A549 (cell line): ENCODE data around the gene NT5C2.
"Not testable (repeated sequence)": the region's sequence is repeated elsewhere in the genome, so short reads cannot be mapped to it uniquely, and the experiment has no call there.

ENCODE experiments used
- ATOH8 ChIP-seq: fragments of 250-450 bp; sonication (Bioruptor Pico); IDR thresholded peaks from 2 replicates; pipeline ENCODE4 v1.5.0; 2020; ENCODE audit warnings: low read depth, mild to moderate bottlenecking, moderate library complexity
- CTCF ChIP-seq: fragments of >200 bp; sonication (Bioruptor Twin); formaldehyde crosslinking; IDR thresholded peaks from 3 replicates; pipeline ENCODE4 v1.5.1; 2016
- EHMT2 ChIP-seq: fragments of 200-600 bp; sonication (generic); IDR thresholded peaks from 2 replicates; pipeline ENCODE4 v1.6.1; 2016; ENCODE audit warnings: antibody characterized with exemption, low read depth, mild to moderate bottlenecking, moderate library complexity
- JUNB ChIP-seq: fragments of >200 bp; sonication (Bioruptor Twin); formaldehyde crosslinking; IDR thresholded peaks from 2 replicates; pipeline ENCODE4 v1.6.1; 2016
- POLR2A ChIP-seq: IDR thresholded peaks from 2 replicates; pipeline ENCODE4 v1.6.1; 2012; ENCODE audit warnings: mild to moderate bottlenecking, low read length
- REST ChIP-seq: fragments of 200-600 bp; sonication (generic); IDR thresholded peaks from 2 replicates; pipeline ENCODE4 v1.6.1; 2016; ENCODE audit warnings: antibody characterized with exemption, mild to moderate bottlenecking, moderate library complexity
- RFX5 ChIP-seq: fragments of 450-650 bp; IDR thresholded peaks from 2 replicates; pipeline ENCODE4 v1.7.1; 2014; ENCODE audit warnings: antibody characterized with exemption, mild to moderate bottlenecking, moderate library complexity
- RNF2 ChIP-seq: fragments of 200-600 bp; sonication (generic); IDR thresholded peaks from 2 replicates; pipeline ENCODE4 v1.6.1; 2016; ENCODE audit warnings: low read depth, mild to moderate bottlenecking, antibody characterized with exemption, moderate library complexity, borderline replicate concordance
- SMC3 ChIP-seq: fragments of >200 bp; sonication (Bioruptor Twin); formaldehyde crosslinking; IDR thresholded peaks from 3 replicates; pipeline ENCODE4 v1.6.1; 2018; ENCODE audit warnings: inconsistent platforms
- USF2 ChIP-seq: fragments of 450-650 bp; IDR thresholded peaks from 2 replicates; pipeline ENCODE4 v1.6.1; 2014; ENCODE audit warnings: antibody characterized with exemption
- ZSCAN20 ChIP-seq: fragments of 250-450 bp; sonication (Bioruptor Pico); IDR thresholded peaks from 2 replicates; pipeline ENCODE4 v1.8.0; 2022; ENCODE audit warnings: mild to moderate bottlenecking, moderate library complexity

DNA sequence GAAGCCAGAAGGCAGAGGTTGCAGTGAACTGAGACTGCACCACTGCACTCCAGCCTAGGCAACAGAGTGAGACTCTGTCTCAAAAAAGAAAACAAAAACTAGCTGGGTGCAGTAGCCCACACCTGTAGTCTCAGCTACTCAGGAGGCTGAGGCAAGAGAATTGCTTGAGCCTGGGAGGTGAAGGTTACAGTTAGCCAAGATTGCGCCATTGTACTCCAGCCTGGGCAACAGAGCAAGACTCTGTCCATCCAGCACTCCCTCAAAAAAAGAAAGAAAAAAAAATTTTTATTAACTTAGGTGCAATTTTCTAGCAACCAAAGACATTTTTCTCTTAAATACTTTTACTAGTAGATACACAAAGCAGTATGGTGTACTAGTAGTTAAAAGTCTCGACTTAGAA lies 18.7 kb downstream of the NT5C2 start:
- TF ChIP-seq POLR2A; JUNB; SMC3; USF2; RFX5; CTCF; REST; RNF2; ATOH8 (CRISPR knock-in tag); ZSCAN20; EHMT2: not testable (repeated sequence)
